GM18502 (cell line): ENCODE results near the gene ASCL2.

Experiments used
- ATAC-seq: cut with Tn5 transposase; IDR thresholded peaks from one replicate; pipeline ENCODE4 v1.9.1; 2021; ENCODE audit warnings: mild to moderate bottlenecking; ENCODE audit not compliant: unreplicated experiment, poor library complexity

Gene ASCL2

GRCh38 chr11:2263071-2263565, 7.3 kb downstream of the ASCL2 start:
- ATAC-seq = no peak

GRCh38 chr11:2262301-2263070, 7.9 kb downstream of the ASCL2 start:
- no peak for ATAC-seq

- ATAC-seq = no peak
These were observed 8.8 kb downstream of the ASCL2 start for GRCh38 chr11:2261436-2262230.

- ATAC-seq = no peak
These were observed 9.7 kb downstream of the ASCL2 start for GRCh38 chr11:2260491-2261364.

- ATAC-seq = no peak
These were observed 10.4 kb downstream of the ASCL2 start for GRCh38 chr11:2259897-2260451.

- no peak for ATAC-seq
These were observed 10.9 kb downstream of the ASCL2 start for GRCh38 chr11:2259466-2259830.

GRCh38 chr11:2258501-2259465, 11.6 kb downstream of the ASCL2 start:
- no peak for ATAC-seq

- no peak for ATAC-seq
These were observed 13.3 kb downstream of the ASCL2 start for GRCh38 chr11:2256951-2257700.

GRCh38 chr11:2256293-2256913, 14.0 kb downstream of the ASCL2 start:
- ATAC-seq = no peak

GRCh38 chr11:2252018-2252417, 18.4 kb downstream of the ASCL2 start:
- no peak for ATAC-seq

- ATAC-seq = no peak
These were observed 19.2 kb downstream of the ASCL2 start for GRCh38 chr11:2251138-2251537.

GRCh38 chr11:2250485-2250884, 19.9 kb downstream of the ASCL2 start:
- no peak for ATAC-seq

- no peak for ATAC-seq
These were observed 20.3 kb downstream of the ASCL2 start for GRCh38 chr11:2250041-2250440.

GRCh38 chr11:2249189-2249916, 21.0 kb downstream of the ASCL2 start:
- ATAC-seq = no peak

- ATAC-seq = no peak
These were observed 21.6 kb downstream of the ASCL2 start for GRCh38 chr11:2248762-2249161.

GRCh38 chr11:2248242-2248641, 22.1 kb downstream of the ASCL2 start:
- ATAC-seq = no peak

- ATAC-seq = no peak
These were observed 22.9 kb downstream of the ASCL2 start for GRCh38 chr11:2247496-2247895.
